VCaP (cell line): ENCODE measurements around the gene TNFAIP6.

Experiments used
- H3K27ac ChIP-seq: fragments of 450-650 bp; 2 replicates; pipeline ENCODE4 v1.5.1; 2017
- TF ChIP-seq, protein P1 (sequence below): fragments of 450-650 bp; conservative IDR thresholded peaks from 2 replicates; pipeline ENCODE4 v1.5.1; 2017; ENCODE audit warnings: mild to moderate bottlenecking, moderate library complexity

TNFAIP6 gene

DNA sequence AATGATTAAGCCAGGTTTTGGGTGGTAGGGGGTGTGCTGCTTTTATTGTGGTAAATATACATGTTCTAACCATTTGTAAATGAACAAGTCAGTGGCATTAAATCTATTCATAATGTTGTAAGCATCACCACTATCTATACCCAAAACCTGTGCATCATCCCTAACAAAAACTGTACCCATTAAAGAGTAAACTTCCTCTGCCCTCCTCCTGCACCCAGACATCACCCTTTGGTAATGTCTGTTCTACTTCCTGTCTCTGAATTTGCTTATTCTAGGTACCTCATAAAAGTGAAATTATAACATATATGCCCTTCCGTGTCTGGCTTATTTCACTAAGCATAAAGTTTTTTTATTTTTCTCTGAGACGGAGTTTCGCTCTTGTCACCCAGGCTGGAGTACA, 66.4 kb downstream of the TNFAIP6 start:
- TF ChIP-seq, protein P1, sequence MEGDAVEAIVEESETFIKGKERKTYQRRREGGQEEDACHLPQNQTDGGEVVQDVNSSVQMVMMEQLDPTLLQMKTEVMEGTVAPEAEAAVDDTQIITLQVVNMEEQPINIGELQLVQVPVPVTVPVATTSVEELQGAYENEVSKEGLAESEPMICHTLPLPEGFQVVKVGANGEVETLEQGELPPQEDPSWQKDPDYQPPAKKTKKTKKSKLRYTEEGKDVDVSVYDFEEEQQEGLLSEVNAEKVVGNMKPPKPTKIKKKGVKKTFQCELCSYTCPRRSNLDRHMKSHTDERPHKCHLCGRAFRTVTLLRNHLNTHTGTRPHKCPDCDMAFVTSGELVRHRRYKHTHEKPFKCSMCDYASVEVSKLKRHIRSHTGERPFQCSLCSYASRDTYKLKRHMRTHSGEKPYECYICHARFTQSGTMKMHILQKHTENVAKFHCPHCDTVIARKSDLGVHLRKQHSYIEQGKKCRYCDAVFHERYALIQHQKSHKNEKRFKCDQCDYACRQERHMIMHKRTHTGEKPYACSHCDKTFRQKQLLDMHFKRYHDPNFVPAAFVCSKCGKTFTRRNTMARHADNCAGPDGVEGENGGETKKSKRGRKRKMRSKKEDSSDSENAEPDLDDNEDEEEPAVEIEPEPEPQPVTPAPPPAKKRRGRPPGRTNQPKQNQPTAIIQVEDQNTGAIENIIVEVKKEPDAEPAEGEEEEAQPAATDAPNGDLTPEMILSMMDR, result no peak
- H3K27ac ChIP-seq, result no peak overlapping the region
